ENCODE results near the gene ATG7.
A peak's percentile ranks its signal among the peaks of the same experiment; 100 is the strongest.

ATG7 gene

DNA sequence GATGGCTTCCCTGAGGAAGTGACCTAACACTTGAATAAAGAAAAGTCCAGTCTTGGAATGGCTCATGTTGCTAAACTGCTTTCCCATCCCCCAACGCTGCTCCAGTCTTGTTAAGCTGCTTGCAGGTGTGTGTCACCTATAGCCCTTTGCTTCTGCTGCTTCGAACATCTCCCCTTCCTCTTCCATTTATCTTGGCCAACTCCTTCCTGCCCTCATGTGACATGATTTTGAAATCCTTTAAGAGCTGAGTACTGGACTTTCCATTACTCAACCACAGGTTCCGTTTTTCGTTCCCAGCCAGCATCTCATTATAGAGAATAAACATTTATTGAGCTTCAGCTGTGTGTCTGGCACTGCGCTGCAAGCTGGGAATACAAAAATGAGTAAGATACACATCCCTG lies 1.7 kb downstream of the ATG7 start:
- Histone ChIP-seq H4K20me1 (ENCODE audit: insufficient read depth, low read length) (no peaks in the 10 kb centered on the region), H3K27me3 (ENCODE audit: insufficient read depth, low read length, poor library complexity) (no peaks in the 10 kb centered on the region), H3K27ac (ENCODE audit: low read length) (no peak overlapping the region), H2AFZ (ENCODE audit: low read depth, low read length) (no peak overlapping the region), H3K4me2 (ENCODE audit: insufficient read depth, low read length) (peak overlapping the region; percentile 71; the same call in 1 of the 2 replicates), H3K4me3 (ENCODE audit: low read depth in 1 of 2, low read length in 2 of 2) (peak overlapping the region in 1 of 2 experiments; percentile 74; a peak in 1 of 4 replicates), H3K4me1 (ENCODE audit: insufficient read depth, low read length) (peaks cover 24% of the 10 kb centered on the region), H3K79me2 (ENCODE audit: insufficient read depth, low read length) (peaks cover 51% of the 10 kb centered on the region), H3K9ac (ENCODE audit: low read depth, low read length) (no peak overlapping the region; the same call in 1 of the 2 replicates), H3K36me3 (ENCODE audit: insufficient read depth, low read length) (peaks cover 19% of the 10 kb centered on the region; the same call in 1 of the 2 replicates), H3K9me3 (ENCODE audit: insufficient read depth, low read length, severe bottlenecking) (peaks cover 5% of the 10 kb centered on the region)
- no peak for TF ChIP-seq EZH2 (IDR thresholded peaks at IDR 0.05; ENCODE audit: borderline replicate concordance, low read depth, low read length, severe bottlenecking)
- TF ChIP-seq, protein P1, sequence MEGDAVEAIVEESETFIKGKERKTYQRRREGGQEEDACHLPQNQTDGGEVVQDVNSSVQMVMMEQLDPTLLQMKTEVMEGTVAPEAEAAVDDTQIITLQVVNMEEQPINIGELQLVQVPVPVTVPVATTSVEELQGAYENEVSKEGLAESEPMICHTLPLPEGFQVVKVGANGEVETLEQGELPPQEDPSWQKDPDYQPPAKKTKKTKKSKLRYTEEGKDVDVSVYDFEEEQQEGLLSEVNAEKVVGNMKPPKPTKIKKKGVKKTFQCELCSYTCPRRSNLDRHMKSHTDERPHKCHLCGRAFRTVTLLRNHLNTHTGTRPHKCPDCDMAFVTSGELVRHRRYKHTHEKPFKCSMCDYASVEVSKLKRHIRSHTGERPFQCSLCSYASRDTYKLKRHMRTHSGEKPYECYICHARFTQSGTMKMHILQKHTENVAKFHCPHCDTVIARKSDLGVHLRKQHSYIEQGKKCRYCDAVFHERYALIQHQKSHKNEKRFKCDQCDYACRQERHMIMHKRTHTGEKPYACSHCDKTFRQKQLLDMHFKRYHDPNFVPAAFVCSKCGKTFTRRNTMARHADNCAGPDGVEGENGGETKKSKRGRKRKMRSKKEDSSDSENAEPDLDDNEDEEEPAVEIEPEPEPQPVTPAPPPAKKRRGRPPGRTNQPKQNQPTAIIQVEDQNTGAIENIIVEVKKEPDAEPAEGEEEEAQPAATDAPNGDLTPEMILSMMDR (IDR thresholded peaks at IDR 0.05; ENCODE audit: borderline replicate concordance, extremely low read depth, low read length, poor library complexity, severe bottlenecking): no peak
- DNase-seq (no peak), ATAC-seq (ENCODE audit: insufficient read depth, low read depth) (no peak)

DNA sequence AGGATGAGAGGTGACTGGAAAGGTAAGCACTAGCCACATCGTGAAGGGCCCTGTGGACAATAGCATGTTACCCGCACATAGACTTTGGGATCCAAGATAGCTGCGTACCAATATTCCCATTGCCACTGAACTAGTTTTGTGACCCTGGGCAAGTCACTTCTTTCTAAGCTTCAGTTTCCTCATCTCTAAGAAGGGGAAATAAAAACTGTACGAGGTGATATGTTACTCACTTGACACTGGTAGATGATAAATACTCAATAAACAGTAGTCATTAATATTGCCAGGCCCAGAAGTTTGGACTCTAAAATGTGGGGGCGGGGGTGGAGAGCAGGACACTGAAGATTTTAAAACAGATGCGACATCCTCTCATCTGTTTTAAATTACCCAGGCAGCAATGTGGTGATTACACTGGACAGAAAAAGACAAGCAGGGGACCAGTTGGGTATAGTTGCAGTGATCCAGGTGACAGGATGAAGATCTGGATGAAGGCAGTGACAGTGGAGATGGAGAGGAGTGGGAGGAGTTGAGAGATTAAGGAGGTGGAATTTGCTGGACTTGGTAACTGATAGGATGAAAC lies 2.5 kb downstream of the ATG7 start:
- no peaks in the 10 kb centered on the region for H3K27me3 ChIP-seq (ENCODE audit: insufficient read depth, low read length, poor library complexity)
- H2AFZ ChIP-seq (ENCODE audit: low read depth, low read length): no peak overlapping the region
- no peak overlapping the region for H3K9ac ChIP-seq (ENCODE audit: low read depth, low read length)
- ATAC-seq (ENCODE audit: insufficient read depth, low read depth) (no peak), DNase-seq (no peak)
- peaks cover 19% of the 10 kb centered on the region; the same call in 1 of the 2 replicates for H3K36me3 ChIP-seq (ENCODE audit: insufficient read depth, low read length)
- H3K79me2 ChIP-seq (ENCODE audit: insufficient read depth, low read length): peaks cover 51% of the 10 kb centered on the region
- no peaks in the 10 kb centered on the region for H4K20me1 ChIP-seq (ENCODE audit: insufficient read depth, low read length)
- H3K9me3 ChIP-seq (ENCODE audit: insufficient read depth, low read length, severe bottlenecking): peaks cover 5% of the 10 kb centered on the region
- no peak overlapping the region for H3K4me3 ChIP-seq (ENCODE audit: low read depth in 1 of 2, low read length in 2 of 2)
- no peak overlapping the region for H3K27ac ChIP-seq (ENCODE audit: low read length)
- peaks cover 24% of the 10 kb centered on the region for H3K4me1 ChIP-seq (ENCODE audit: insufficient read depth, low read length)
- no peak for TF ChIP-seq EZH2 (IDR thresholded peaks at IDR 0.05; ENCODE audit: borderline replicate concordance, low read depth, low read length, severe bottlenecking)
- TF ChIP-seq, protein P1 (IDR thresholded peaks at IDR 0.05; ENCODE audit: borderline replicate concordance, extremely low read depth, low read length, poor library complexity, severe bottlenecking): no peak
- H3K4me2 ChIP-seq (ENCODE audit: insufficient read depth, low read length): peak overlapping the region; percentile 71; the same call in 1 of the 2 replicates

DNA sequence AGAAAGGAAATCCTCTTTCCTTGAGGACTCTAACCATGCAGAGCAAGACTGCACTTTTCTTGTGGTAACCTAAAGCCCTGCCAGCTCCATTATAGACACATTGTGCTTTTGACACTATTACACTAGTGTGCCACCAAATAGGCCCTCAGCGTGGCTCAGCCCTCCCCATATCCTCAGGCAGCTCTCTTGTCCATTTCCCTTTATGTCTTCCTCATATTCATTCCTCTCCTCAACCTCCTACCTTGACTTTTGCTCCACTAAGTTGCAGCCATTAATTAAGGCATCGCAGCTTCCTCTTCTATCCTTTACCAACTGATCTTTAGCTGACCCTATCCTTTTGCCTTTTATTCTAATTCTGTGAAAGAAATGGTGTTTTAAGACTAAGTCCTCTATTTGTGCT lies 3.7 kb downstream of the ATG7 start:
- H3K4me1 ChIP-seq (ENCODE audit: insufficient read depth, low read length): peaks cover 24% of the 10 kb centered on the region
- no peak overlapping the region for H3K4me3 ChIP-seq (ENCODE audit: low read depth in 1 of 2, low read length in 2 of 2)
- H4K20me1 ChIP-seq (ENCODE audit: insufficient read depth, low read length): no peaks in the 10 kb centered on the region
- peaks cover 21% of the 10 kb centered on the region; the same call in 1 of the 2 replicates for H3K36me3 ChIP-seq (ENCODE audit: insufficient read depth, low read length)
- H3K9ac ChIP-seq (ENCODE audit: low read depth, low read length): no peak overlapping the region
- H3K9me3 ChIP-seq (ENCODE audit: insufficient read depth, low read length, severe bottlenecking): peaks cover 5% of the 10 kb centered on the region
- H3K27me3 ChIP-seq (ENCODE audit: insufficient read depth, low read length, poor library complexity): no peaks in the 10 kb centered on the region
- no peak overlapping the region for H2AFZ ChIP-seq (ENCODE audit: low read depth, low read length)
- peaks cover 57% of the 10 kb centered on the region for H3K79me2 ChIP-seq (ENCODE audit: insufficient read depth, low read length)
- TF ChIP-seq, protein P1 (IDR thresholded peaks at IDR 0.05; ENCODE audit: borderline replicate concordance, extremely low read depth, low read length, poor library complexity, severe bottlenecking): no peak
- no peak overlapping the region for H3K27ac ChIP-seq (ENCODE audit: low read length)
- no peak for DNase-seq
- no peak overlapping the region for H3K4me2 ChIP-seq (ENCODE audit: insufficient read depth, low read length)
- no peak for ATAC-seq (ENCODE audit: insufficient read depth, low read depth)
